GM19035 (cell line): ENCODE data around the gene SYVN1.
"Not testable (repeated sequence)": the region's sequence is repeated elsewhere in the genome, so short reads cannot be mapped to it uniquely, and the experiment has no call there.

ENCODE experiments used
- ATAC-seq: cut with Tn5 transposase; IDR thresholded peaks from one replicate; pipeline ENCODE4 v1.9.1; 2021; ENCODE audit not compliant: unreplicated experiment

The SYVN1 gene

GRCh38 chr11:65134240-65134951 is at the start of gene SYVN1:
Gene SYVN1 (minus strand): TSS chr11:65134519. CDS start chr11:65133601, 918 bp downstream.
- ATAC-seq = peak; percentile 64

- ATAC-seq = no peak
Measured at GRCh38 chr11:65183201-65183891, 49.0 kb upstream of the SYVN1 start.

- no peak for ATAC-seq
Measured at GRCh38 chr11:65182258-65183170, 48.2 kb upstream of the SYVN1 start.

GRCh38 chr11:65181569-65182257 is 47.4 kb upstream of the SYVN1 start, which contains the start of gene CAPN1:
Gene CAPN1 (plus strand): TSS chr11:65181928. CDS start chr11:65182702, 774 bp downstream.
- peak; percentile 38 for ATAC-seq

DNA sequence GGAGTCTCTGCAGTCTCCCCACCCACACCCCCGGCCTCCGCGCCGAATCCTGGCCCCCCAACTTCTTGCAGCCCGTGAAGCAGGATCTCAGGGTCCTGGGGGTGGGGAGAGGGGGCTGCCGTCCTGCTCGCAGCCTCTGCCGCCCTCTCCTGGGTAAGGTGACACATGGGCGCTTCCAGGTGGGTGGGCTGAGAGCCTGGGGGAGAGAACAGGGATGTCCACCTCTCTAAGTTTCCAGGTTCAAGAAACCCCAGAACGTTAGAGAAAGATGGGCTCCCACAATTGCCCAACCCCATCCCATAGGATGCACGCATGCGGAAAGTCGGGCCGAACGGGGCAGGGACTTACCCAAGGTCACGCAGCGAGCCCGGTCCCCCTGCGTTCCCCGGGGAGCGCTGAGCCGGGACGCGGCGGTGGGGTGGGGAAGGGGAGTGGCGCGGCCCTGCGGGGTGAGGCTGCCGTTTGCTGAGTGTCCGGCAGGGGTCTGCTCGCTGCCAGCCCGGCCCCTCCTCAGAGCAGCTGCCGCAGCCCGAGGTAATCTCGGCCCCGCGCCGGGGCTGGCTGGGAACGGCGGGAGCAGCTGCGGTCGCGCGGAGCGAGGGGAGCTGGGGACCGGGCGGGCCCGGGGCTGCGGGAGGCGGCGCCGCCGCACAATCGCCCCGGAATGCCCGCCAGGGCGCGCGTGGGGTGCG is 46.7 kb upstream of the SYVN1 start:
- peak; percentile 66 for ATAC-seq

GRCh38 chr11:65174571-65175010 is 40.3 kb upstream of the SYVN1 start:
- ATAC-seq = not testable (repeated sequence)

GRCh38 chr11:65172600-65172999 is 38.3 kb upstream of the SYVN1 start:
- no peak for ATAC-seq

DNA sequence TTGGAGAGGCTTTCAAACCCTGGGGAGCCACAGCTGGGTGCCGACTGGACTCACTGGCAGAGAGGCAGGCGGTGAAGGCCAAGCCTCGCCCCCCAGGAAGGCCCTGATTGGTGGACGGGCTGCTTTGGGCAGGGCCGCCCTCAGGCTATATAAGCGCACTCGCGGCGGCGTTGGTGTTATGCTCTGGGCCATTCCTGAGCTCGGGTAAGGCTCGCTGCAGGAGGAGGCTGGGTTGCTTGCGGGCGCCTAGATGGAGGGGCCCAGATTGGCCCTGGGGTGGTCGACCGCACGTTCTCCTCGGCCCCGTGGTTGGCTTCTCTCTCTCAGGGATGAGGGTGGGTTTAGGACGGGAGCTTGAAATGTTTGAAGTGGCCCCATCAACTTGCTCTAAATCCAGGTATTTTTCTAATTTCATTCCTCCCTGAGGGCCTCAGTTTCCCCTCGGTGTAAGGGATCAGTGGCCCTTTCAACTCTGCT is 35.8 kb upstream of the SYVN1 start, which contains the start of gene SPDYC:
TSS of gene SPDYC (plus strand) at position 176 of the 477 bp plus-strand sequence. CDS start 1,125 bp downstream, outside the sequence.
- no peak for ATAC-seq

DNA sequence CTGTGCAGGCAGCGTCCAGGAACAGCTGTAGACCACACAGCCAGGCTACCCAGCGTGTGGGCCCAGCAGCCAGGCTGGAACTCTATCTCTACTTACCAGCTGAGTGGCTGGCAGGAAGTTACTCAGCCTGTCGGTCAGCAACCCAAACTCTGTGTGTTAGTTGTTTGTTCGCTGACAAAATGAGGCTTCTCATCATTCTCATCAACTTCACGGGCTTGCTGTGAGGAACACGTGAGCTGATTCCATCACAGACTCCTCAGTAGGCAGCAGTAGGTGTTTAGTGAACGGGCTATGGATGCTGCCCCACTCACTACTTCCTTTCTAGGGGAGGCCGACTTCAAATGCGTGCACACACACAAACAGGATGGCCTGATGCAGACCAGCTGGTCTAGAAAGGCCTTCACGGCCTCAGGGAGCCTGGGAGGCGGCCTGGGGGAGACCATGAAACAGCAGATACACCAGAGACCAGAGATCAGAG is 34.9 kb upstream of the SYVN1 start:
- ATAC-seq = no peak

- no peak for ATAC-seq
Measured at GRCh38 chr11:65167656-65168055, 33.3 kb upstream of the SYVN1 start.

GRCh38 chr11:65166893-65167292 is 32.6 kb upstream of the SYVN1 start:
- ATAC-seq = no peak

DNA sequence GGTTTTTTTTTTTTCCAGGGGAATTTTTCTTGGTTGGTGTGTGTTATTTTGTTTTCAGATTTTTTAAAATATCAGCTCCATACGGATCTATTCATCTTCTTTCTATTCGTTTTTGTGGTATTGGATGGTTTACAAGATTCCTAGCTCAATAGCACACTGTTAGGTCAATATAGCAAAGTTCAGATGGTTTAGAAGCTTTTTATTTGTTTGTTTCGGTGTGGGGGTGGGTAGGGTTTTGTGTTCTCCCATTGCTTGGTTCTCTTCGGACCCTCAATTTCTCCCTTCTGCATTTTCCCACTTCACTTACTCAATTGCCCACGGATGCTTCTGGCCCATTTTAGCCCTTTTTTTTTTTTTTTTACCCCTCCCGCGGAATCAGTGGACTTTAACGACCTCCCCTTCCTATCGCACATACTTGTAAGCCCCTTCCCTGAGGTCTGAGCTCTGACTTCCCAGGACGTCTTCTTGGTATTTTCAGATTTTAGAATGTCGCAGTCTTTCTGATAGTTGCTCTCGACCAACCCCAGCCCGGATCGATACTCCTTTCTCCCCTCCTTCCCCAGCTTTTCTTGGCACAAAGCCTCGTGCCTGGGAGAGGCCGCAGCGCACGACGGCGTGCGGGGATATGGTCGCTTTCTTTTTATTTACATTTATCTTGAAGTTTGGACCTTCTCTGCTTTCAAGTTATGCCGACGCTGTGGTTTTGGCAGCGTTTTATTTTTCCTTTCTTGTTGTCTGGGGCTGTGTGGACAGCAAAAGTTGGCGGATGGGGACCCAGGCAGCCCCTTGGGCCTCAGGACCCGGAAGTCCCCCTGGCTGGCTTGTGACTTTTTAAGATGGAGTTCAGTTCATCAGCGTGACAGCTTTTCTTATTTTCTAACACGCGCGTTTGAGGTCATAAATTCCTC is 31.3 kb upstream of the SYVN1 start:
- ATAC-seq = no peak

DNA sequence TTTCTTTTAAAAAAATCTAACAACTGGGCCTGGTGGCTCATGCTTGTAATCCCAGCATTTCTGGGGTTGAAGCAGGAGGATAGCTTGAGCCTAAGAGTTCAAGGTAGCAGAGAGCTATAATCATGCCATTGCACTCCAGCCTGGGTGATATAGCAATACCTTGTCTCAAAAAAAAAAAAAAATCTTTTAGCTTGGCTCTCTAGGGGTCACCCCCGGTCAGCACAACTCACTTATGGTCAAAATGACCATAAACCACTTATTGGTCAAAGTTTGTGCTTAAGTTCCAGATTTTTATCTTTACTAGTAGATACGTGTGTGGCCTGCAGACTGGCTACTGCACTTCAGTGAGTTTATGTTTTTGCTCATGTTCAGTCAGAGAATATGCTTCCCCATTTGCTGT is 29.4 kb upstream of the SYVN1 start:
- no peak for ATAC-seq

DNA sequence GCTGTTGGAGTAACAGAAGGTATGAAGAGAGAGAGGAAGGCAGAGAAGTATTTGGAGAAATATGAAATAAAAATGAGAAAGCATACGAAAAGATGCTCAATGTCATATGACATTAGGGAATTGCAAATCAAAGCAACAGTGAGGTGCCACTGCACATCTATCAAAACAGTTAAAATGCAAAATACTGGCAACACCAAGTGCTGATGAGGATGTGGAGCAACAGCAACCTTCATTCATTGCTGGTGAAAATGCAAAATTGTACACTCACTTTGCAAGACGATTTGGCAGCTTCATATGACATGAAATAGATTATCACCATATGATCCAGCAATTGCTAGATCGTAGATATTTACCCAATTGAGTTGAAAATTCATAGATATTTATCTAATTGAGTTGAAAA is 26.3 kb upstream of the SYVN1 start:
- no peak for ATAC-seq

GRCh38 chr11:65159012-65159411 is 24.7 kb upstream of the SYVN1 start:
- peak; percentile 87 for ATAC-seq

DNA sequence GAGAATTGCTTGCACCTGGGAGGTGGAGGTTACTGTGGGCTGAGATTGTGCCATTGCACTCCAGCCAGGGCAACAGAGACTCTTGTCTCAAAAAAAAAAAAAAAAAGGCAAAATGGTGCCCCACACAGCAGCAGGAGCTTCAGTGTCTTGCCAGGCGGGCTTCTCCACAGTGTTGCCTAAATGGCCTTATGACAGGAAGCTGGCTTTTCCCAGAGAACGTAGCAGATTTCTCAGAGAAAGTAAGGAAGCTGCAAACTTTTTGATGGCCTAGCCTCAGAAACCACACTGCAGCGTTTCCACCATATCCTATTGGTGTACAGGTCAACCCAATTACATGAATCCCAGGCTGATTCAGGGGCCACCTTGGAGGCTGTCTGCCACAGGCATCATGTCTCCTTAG is 23.0 kb upstream of the SYVN1 start:
- ATAC-seq = no peak

DNA sequence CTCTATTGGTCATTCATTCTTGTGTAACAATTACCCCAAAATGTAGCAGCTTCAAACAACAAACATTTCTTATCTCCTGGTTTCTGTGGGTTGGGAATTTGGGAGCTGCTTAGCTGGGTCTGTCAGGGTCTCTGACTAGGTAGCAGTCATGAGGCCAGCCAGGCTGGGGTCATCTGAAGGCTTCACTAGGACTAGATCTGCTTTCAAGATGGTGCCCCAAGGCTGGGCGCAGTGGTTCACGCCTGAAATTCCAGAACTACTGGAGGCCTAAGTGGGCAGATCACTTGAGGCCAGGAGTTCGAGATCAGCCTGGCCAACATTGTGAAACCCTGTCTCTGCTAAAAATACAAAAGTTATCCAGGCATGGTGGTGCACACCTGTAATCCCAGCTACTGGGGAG is 22.6 kb upstream of the SYVN1 start:
- no peak for ATAC-seq

DNA sequence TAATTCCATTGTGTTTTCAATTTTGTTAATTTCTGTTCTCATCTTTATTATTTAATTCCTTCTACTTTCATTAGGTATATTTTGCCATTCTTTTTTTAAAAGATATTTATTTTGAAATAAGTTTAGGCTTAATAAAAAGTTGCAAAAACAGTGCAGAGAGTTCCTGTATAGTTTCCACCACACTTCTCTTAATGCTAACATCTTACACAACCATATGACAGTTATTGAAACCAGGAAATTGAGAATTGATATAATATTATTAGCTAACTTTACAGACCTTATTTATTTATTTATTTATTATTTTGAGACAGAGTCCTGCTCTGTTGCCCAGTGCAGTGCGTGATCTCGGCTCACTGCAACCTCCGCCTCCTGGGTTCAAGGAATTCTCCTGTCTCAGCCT is 21.9 kb upstream of the SYVN1 start:
- ATAC-seq = no peak

DNA sequence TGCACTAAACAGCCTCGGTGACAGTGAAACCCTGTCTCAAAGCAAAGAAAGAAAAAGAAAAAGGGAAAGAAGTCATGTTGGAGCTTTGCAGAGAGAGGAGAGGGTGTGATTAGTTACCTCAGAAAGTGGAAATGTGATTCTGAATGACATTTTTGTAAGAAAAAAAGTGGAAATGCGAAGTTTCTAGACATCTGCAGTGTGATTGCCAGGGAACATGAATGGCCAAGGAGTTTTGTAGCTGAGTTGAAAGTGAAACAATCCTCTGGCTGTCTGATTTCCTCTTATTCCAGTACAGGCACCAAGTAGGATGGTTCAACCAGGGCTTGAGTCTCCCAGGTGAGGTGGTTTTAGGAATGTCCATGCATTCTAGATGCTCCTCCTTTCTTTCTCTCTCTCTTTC is 17.8 kb upstream of the SYVN1 start:
- ATAC-seq = no peak
